Measurements from ENCODE around the gene ZNF846. TPM values are rescaled to one million over a fixed set of nuclear protein-coding genes. Genes with fewer than 3 reads are reported as not detected.

Gene ZNF846
- total and polyA plus RNA-seq, 2 experiments from 2014 or later: 6.0 to 14.8 TPM

DNA sequence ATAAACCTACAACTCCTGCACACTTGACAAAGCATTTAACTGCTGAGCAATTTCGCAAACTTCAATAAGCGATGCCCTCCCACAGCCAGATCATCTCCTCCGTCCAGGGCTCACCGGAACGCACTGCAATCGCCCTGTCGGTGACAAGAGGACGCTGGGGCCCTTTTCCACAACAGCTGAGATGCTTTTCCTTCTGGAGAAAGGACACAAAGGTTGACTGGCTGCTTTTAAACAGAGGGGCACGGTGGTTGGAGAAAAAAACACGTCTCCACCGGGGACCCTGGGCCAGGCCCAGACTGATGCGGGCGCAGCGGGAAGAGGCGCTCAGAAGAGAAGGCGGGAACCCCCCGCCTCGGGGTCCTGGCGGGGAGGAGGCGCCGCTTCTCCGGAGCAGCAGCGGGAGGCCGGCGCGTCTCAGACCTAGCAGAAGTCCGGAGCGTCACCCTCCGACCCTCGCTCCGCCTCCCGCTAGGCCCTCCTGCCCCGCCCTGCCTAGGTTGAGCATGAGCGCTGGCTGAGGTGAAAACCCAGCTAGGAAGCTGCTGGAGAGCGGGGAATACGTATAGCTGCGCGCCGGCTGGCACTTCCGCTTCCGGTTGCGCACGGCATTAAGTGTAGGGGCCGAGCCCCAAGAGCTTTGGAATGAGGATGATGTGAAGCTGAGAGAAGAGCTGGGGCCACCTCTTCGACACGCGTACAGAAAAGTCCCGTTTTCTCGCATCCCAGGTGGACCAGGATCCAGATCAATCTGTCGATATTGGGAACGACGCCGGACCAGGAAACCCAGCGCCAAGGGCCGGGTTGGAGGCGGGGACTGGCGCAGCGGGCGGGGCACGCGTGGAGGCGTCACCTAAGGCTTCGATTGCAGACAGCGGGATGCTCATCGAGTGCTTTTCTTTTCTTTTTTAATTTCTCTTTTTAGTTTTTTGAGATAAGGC is at the start of gene ZNF846 (continued):
- TF ChIP-seq ZNF114 (CRISPR knock-in tag; IDR thresholded peaks at IDR 0.05): no peak

DNA sequence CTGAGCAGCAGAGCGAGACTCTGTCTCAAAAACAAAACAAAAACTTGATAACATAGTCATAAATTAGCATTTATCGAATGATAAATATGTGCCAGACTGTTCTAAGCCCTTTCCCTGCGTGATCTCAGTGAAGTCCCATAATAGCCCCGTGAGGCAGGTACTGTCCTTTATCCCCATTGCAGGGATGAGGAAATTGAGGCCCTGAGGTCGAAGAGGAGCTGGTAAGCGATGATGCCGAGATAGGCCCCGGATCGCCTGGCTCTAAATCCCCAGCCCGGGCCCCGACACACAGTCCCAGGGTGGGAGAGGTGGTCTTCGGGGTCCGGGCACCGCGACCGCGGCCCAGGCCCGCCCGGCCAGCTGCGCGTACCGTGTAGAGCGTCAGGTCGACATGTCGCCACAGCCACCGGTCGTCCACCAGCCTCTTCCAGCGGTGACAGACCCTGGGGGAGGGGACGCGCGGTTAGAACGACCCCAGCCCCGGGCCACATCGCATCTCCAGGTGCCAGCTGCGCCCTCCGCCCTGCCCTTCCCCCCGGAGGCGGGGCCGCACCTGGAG is 49.7 kb upstream of the ZNF846 start:
- peak; percentile 7 for ATAC-seq
- TF ChIP-seq EZH2phosphoT487 (IDR thresholded peaks at IDR 0.05; ENCODE audit: unreplicated experiment): no peak
- TF ChIP-seq CREB1 (CRISPR knock-in tag; IDR thresholded peaks at IDR 0.05; ENCODE audit: low read depth): no peak
- TF ChIP-seq, protein P1, sequence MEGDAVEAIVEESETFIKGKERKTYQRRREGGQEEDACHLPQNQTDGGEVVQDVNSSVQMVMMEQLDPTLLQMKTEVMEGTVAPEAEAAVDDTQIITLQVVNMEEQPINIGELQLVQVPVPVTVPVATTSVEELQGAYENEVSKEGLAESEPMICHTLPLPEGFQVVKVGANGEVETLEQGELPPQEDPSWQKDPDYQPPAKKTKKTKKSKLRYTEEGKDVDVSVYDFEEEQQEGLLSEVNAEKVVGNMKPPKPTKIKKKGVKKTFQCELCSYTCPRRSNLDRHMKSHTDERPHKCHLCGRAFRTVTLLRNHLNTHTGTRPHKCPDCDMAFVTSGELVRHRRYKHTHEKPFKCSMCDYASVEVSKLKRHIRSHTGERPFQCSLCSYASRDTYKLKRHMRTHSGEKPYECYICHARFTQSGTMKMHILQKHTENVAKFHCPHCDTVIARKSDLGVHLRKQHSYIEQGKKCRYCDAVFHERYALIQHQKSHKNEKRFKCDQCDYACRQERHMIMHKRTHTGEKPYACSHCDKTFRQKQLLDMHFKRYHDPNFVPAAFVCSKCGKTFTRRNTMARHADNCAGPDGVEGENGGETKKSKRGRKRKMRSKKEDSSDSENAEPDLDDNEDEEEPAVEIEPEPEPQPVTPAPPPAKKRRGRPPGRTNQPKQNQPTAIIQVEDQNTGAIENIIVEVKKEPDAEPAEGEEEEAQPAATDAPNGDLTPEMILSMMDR (conservative IDR thresholded peaks at IDR 0.05; ENCODE audit: low read depth in 2 of 2): no peak
- TF ChIP-seq JUNB (IDR thresholded peaks at IDR 0.05; ENCODE audit: unreplicated experiment): no peak
- no peak for TF ChIP-seq ZNF331 (CRISPR knock-in tag; IDR thresholded peaks at IDR 0.05; ENCODE audit: low read depth)
- TF ChIP-seq, protein P2, sequence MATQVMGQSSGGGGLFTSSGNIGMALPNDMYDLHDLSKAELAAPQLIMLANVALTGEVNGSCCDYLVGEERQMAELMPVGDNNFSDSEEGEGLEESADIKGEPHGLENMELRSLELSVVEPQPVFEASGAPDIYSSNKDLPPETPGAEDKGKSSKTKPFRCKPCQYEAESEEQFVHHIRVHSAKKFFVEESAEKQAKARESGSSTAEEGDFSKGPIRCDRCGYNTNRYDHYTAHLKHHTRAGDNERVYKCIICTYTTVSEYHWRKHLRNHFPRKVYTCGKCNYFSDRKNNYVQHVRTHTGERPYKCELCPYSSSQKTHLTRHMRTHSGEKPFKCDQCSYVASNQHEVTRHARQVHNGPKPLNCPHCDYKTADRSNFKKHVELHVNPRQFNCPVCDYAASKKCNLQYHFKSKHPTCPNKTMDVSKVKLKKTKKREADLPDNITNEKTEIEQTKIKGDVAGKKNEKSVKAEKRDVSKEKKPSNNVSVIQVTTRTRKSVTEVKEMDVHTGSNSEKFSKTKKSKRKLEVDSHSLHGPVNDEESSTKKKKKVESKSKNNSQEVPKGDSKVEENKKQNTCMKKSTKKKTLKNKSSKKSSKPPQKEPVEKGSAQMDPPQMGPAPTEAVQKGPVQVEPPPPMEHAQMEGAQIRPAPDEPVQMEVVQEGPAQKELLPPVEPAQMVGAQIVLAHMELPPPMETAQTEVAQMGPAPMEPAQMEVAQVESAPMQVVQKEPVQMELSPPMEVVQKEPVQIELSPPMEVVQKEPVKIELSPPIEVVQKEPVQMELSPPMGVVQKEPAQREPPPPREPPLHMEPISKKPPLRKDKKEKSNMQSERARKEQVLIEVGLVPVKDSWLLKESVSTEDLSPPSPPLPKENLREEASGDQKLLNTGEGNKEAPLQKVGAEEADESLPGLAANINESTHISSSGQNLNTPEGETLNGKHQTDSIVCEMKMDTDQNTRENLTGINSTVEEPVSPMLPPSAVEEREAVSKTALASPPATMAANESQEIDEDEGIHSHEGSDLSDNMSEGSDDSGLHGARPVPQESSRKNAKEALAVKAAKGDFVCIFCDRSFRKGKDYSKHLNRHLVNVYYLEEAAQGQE (IDR thresholded peaks at IDR 0.05; ENCODE audit: unreplicated experiment): no peak
- TF ChIP-seq, protein P3, sequence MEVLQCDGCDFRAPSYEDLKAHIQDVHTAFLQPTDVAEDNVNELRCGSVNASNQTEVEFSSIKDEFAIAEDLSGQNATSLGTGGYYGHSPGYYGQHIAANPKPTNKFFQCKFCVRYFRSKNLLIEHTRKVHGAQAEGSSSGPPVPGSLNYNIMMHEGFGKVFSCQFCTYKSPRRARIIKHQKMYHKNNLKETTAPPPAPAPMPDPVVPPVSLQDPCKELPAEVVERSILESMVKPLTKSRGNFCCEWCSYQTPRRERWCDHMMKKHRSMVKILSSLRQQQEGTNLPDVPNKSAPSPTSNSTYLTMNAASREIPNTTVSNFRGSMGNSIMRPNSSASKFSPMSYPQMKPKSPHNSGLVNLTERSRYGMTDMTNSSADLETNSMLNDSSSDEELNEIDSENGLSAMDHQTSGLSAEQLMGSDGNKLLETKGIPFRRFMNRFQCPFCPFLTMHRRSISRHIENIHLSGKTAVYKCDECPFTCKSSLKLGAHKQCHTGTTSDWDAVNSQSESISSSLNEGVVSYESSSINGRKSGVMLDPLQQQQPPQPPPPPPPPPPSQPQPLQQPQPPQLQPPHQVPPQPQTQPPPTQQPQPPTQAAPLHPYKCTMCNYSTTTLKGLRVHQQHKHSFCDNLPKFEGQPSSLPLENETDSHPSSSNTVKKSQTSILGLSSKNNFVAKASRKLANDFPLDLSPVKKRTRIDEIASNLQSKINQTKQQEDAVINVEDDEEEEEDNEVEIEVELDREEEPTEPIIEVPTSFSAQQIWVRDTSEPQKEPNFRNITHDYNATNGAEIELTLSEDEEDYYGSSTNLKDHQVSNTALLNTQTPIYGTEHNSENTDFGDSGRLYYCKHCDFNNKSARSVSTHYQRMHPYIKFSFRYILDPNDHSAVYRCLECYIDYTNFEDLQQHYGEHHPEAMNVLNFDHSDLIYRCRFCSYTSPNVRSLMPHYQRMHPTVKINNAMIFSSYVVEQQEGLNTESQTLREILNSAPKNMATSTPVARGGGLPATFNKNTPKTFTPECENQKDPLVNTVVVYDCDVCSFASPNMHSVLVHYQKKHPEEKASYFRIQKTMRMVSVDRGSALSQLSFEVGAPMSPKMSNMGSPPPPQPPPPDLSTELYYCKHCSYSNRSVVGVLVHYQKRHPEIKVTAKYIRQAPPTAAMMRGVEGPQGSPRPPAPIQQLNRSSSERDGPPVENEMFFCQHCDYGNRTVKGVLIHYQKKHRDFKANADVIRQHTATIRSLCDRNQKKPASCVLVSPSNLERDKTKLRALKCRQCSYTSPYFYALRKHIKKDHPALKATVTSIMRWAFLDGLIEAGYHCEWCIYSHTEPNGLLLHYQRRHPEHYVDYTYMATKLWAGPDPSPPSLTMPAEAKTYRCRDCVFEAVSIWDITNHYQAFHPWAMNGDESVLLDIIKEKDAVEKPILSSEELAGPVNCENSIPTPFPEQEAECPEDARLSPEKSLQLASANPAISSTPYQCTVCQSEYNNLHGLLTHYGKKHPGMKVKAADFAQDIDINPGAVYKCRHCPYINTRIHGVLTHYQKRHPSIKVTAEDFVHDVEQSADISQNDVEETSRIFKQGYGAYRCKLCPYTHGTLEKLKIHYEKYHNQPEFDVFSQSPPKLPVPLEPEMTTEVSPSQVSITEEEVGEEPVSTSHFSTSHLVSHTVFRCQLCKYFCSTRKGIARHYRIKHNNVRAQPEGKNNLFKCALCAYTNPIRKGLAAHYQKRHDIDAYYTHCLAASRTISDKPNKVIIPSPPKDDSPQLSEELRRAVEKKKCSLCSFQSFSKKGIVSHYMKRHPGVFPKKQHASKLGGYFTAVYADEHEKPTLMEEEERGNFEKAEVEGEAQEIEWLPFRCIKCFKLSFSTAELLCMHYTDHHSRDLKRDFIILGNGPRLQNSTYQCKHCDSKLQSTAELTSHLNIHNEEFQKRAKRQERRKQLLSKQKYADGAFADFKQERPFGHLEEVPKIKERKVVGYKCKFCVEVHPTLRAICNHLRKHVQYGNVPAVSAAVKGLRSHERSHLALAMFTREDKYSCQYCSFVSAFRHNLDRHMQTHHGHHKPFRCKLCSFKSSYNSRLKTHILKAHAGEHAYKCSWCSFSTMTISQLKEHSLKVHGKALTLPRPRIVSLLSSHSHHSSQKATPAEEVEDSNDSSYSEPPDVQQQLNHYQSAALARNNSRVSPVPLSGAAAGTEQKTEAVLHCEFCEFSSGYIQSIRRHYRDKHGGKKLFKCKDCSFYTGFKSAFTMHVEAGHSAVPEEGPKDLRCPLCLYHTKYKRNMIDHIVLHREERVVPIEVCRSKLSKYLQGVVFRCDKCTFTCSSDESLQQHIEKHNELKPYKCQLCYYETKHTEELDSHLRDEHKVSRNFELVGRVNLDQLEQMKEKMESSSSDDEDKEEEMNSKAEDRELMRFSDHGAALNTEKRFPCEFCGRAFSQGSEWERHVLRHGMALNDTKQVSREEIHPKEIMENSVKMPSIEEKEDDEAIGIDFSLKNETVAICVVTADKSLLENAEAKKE (CRISPR knock-in tag; IDR thresholded peaks at IDR 0.05): no peak
- no peak for TF ChIP-seq POLR2AphosphoS5 (IDR thresholded peaks at IDR 0.05; ENCODE audit: low read depth)
- no peak for TF ChIP-seq NANOG (IDR thresholded peaks at IDR 0.05; ENCODE audit: borderline replicate concordance)
- no peak for TF ChIP-seq STAT1 (IDR thresholded peaks at IDR 0.05; ENCODE audit: unreplicated experiment)

More for the DNA sequence above, 49.7 kb upstream of the ZNF846 start:
- H3K27ac ChIP-seq (ENCODE audit: low read depth): peak overlapping the region; percentile 99
- H3K36me3 Mint-ChIP-seq (ENCODE audit: low read depth): peaks cover 33% of the 10 kb centered on the region
- peak overlapping the region; percentile 99 for H2AFZ ChIP-seq
- H3K4me1 Mint-ChIP-seq: peaks cover 14% of the 10 kb centered on the region; the same call in 2 of the 3 replicates
- peaks cover 6% of the 10 kb centered on the region for H3K27me3 Mint-ChIP-seq (ENCODE audit: insufficient read depth, low read depth, poor library complexity)
- peak overlapping the region; percentile 90 for H3K4me3 Mint-ChIP-seq
- no peaks in the 10 kb centered on the region for H3K9me2 ChIP-seq (ENCODE audit: insufficient read depth)
- H3K9me3 Mint-ChIP-seq: peaks cover 21% of the 10 kb centered on the region; the same call in 2 of the 3 replicates
- peaks cover 51% of the 10 kb centered on the region for H3K79me2 ChIP-seq (replicated peaks; ENCODE audit: insufficient read depth)
- peaks cover 10% of the 10 kb centered on the region; the same call in 1 of the 2 replicates for H3K36me3 ChIP-seq (ENCODE audit: insufficient read depth)
- peaks cover 8% of the 10 kb centered on the region for H4K20me1 ChIP-seq (replicated peaks; ENCODE audit: insufficient read depth)
- H3K4me3 ChIP-seq: peak overlapping the region; percentile 98
- H3K27me3 ChIP-seq (ENCODE audit: insufficient read depth): no peaks in the 10 kb centered on the region
- DNase-seq (ENCODE audit: low spot score): no peak
- H3K4me1 ChIP-seq (ENCODE audit: insufficient read depth): peaks cover 12% of the 10 kb centered on the region
- H3K27ac Mint-ChIP-seq: peak overlapping the region; percentile 97
- peaks cover 10% of the 10 kb centered on the region; the same call in 1 of the 2 replicates for H3F3A ChIP-seq (replicated peaks; ENCODE audit: low read depth)
- H3K4me2 ChIP-seq: peak overlapping the region; percentile 97
